C4-2B (cell line): ENCODE data around the gene ASCC3.

Experiments used
- H3K27ac ChIP-seq: fragments of 450-650 bp; 2 replicates; pipeline ENCODE4 v1.5.1; 2017
- ZFX ChIP-seq: fragments of 450-650 bp; IDR thresholded peaks from 2 replicates; pipeline ENCODE4 v1.6.1; 2017
- TF ChIP-seq, protein P1 (sequence below): fragments of 450-650 bp; conservative IDR thresholded peaks from 2 replicates; pipeline ENCODE4 v1.5.1; 2017; ENCODE audit warnings: mild to moderate bottlenecking

Gene ASCC3

DNA sequence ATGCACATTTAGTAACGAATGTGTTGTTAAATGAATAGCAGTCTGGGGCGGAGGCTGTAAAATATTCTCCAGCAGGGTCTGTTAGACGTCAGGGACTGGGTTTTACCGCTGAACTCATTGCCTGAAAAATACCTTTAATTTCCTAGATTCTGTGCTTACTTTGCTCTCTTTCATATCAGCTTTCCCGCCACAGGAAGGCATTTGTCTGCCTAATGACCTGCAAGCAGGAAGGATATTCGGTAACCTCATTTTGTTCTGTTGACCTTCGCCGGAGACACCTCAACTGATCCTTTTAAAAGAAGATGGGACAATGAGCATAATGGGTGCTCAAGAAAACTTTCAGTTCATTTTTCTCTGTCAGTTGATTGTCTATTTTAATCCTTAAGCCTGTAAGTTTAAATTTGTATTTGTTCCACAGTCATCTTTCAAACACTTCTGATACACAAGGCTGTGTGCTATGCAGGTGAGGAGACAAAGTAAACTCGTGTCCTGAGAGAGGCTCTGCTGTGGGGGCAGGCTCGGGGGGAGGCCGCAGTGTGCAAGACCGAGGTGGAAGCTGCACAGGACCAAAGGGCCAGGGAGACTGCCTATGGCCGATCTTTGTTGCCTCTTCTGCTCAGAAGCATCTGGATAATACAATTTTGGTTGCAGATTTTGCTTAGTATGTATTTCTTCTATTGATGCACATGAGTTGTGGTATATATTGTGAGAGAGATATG, 389.0 kb downstream of the ASCC3 start:
- no peak overlapping the region for H3K27ac ChIP-seq
- TF ChIP-seq, protein P1, sequence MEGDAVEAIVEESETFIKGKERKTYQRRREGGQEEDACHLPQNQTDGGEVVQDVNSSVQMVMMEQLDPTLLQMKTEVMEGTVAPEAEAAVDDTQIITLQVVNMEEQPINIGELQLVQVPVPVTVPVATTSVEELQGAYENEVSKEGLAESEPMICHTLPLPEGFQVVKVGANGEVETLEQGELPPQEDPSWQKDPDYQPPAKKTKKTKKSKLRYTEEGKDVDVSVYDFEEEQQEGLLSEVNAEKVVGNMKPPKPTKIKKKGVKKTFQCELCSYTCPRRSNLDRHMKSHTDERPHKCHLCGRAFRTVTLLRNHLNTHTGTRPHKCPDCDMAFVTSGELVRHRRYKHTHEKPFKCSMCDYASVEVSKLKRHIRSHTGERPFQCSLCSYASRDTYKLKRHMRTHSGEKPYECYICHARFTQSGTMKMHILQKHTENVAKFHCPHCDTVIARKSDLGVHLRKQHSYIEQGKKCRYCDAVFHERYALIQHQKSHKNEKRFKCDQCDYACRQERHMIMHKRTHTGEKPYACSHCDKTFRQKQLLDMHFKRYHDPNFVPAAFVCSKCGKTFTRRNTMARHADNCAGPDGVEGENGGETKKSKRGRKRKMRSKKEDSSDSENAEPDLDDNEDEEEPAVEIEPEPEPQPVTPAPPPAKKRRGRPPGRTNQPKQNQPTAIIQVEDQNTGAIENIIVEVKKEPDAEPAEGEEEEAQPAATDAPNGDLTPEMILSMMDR: no peak
- no peak for TF ChIP-seq ZFX

DNA sequence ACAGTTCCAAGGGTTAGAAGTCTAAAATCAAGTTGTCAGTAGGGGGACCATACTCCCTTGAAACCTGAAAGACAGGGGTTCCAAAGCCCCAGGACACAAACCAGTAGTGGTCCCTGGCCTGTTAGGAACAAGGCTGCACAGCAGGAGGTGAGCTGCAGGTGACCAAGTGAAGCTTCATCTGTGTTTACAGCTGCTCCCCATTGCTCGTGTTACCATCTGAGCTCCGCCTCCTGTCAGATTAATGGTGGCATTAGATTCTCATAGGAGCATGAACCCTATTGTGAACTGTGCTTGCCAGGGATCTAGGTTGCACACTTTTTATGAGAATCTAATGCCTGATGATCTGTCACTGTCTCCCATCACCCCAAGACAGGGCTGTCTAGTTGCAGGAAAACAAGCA, 391.1 kb downstream of the ASCC3 start:
- no peak overlapping the region for H3K27ac ChIP-seq
- TF ChIP-seq, protein P1: no peak
- TF ChIP-seq ZFX: no peak

DNA sequence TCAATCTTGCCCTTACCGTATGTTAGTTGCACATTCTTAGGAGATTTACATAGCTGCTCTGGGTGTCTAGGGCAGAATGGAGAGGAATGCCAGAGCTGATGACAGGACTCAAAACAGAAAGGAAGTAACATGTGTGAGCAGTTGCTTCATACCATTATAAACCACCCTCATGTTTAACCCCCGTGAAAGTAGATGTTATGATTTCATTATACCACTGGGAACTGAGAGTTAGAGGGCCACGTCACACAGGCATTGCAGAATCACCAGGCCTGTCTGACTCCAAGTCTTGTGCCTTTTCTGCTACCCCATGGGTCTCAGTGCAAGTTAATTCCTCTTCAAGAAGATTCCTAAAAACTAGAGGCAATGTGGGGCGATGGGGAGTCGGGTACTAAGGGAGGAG, 392.9 kb downstream of the ASCC3 start:
- TF ChIP-seq, protein P1: no peak
- H3K27ac ChIP-seq: no peak overlapping the region

DNA sequence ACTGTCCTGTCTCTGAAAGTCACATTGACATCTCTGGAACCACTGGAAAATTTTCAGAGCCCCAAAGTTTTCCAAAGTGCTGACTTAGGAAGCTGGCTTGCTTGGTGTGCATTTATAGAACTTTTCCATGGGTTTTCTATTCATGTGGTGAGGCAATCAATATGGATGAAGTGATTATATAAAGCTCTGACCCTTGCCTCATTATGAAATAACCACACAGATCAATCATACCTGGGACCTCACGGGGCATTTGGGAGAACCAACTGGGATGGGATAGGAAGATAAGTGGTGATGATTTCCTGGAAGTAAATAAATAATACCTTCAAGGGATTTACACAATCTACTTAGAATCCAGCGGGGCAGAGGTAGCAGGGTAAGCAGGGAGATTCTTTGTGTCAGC, 393.5 kb downstream of the ASCC3 start:
- no peak overlapping the region for H3K27ac ChIP-seq

DNA sequence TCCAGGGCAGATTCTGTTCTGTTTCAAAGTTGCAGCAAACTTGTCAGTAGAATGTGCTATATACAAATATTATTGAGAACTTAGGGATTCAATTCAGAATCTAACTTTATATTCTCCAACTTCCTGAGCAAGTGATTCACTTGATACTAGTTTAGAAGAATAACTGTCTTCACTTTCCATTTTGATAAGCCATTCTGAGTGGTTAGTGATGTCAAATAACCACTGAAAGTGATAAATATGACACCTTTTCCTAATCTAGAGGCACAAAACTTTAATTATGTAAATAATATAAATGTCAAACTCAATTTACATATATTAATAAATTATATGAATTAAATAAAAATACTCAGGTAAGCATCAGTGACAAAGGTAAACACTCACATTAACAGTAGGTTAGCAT, 395.9 kb downstream of the ASCC3 start:
- H3K27ac ChIP-seq: no peak overlapping the region
- TF ChIP-seq, protein P1: no peak
- TF ChIP-seq ZFX: no peak

More for the DNA sequence above, 393.5 kb downstream of the ASCC3 start:
- TF ChIP-seq, protein P1: no peak
- TF ChIP-seq ZFX: no peak

DNA sequence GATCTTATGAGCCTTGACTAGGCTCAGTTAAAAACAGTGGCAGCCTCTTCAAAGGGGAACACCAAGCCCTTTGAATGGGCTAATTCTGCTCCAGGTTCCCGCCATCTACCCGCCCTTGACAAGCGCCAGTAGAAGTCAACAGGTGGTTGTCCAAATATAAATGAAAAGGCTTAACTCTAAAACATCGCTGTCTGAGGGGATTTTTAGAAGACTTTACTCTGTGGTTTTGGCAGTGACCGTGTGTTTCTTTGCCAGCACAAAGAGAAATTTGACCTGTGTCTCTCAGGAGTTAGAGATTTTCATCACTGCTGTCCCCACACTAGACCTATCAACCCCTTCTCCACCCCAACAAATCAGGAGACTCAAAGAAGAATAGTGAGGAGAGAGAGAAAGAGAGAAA, 396.7 kb downstream of the ASCC3 start:
- TF ChIP-seq ZFX: no peak
- H3K27ac ChIP-seq: no peak overlapping the region

DNA sequence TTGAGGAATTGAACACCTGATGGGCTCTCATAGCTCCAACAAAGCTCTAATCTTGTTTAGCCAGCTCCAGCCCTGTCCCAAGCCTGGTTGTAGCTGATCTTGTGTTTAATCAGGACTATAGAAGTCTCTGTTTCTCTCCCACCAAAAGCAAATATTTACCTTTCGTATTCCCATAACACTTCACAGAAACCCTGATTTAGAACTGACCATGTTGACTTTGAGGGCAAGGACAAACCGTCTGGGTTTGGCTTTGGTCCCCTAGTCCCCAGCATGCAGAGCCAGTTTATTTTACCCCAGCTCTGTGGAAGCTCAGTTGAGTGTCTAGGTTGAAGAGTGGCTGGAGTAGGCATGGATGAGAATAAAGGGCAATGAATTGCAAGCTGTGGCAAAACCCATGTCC, 398.4 kb downstream of the ASCC3 start:
- TF ChIP-seq, protein P1: no peak
- no peak for TF ChIP-seq ZFX
- peak overlapping the region; percentile 37 for H3K27ac ChIP-seq
